ENCODE results near the gene PPP4R1.

DNA sequence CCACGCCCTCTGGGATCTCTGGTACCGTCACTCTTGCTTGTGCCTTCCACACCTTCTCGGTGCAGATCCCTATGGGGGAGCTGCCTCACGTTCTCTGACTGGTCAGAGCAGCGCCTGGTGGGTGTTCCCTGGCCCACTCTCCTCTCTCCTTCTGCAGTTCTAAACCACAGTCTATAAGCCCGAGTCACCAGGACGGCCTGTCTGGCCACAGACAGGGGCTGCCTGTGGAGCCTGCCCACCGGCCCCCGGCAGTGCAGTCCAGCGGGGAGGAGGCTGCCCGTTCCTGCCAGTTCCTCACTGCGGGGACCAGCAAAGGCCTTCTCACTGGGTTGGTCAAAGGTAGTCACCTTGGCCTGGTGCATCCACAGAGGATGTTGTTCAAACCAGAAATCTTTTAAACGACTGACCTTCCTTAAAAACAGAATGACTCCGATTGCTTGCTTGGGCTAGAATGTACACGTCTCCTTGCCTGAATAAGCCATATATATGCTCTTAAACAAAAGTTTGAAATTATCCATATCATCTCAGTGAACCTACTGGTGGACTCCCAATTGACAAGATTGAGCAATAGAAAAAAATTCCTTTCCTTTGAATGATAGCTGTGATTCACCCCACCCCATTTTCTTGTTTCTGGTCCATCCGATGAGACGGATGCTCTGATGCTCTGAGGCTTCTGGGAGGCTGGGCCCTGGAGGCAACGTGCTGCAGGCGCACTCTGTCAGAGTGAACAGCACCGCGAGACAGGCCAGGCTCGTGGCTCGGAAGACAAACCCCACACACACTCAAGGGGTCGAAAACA is 77.8 kb downstream of the PPP4R1 start:
- TF ChIP-seq POLR2A (IDR thresholded peaks at IDR 0.05) = no peak
- TF ChIP-seq, protein P1, sequence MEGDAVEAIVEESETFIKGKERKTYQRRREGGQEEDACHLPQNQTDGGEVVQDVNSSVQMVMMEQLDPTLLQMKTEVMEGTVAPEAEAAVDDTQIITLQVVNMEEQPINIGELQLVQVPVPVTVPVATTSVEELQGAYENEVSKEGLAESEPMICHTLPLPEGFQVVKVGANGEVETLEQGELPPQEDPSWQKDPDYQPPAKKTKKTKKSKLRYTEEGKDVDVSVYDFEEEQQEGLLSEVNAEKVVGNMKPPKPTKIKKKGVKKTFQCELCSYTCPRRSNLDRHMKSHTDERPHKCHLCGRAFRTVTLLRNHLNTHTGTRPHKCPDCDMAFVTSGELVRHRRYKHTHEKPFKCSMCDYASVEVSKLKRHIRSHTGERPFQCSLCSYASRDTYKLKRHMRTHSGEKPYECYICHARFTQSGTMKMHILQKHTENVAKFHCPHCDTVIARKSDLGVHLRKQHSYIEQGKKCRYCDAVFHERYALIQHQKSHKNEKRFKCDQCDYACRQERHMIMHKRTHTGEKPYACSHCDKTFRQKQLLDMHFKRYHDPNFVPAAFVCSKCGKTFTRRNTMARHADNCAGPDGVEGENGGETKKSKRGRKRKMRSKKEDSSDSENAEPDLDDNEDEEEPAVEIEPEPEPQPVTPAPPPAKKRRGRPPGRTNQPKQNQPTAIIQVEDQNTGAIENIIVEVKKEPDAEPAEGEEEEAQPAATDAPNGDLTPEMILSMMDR (IDR thresholded peaks at IDR 0.05) = no peak
